CD4-positive, alpha-beta memory T cell (primary cell): ENCODE data around the gene CADM4. TPM values are rescaled to one million over a fixed set of nuclear protein-coding genes. Genes with fewer than 3 reads are reported as not detected.
"Not testable (repeated sequence)": the region's sequence is repeated elsewhere in the genome, so short reads cannot be mapped to it uniquely, and the experiment has no call there.

Experiments
- CTCF ChIA-PET: fragments of 350-600 bp; sonication (Branson Sonifier 250); formaldehyde crosslinking; loops from one replicate; lab custom pipeline; 2021; ENCODE audit warnings: inconsistent platforms; ENCODE audit not compliant: partially characterized antibody; lab: Charles Lee
- POLR2A ChIA-PET: fragments of 350-600 bp; sonication (Branson Sonifier 250); formaldehyde crosslinking; loops from one replicate; lab custom pipeline; 2021; ENCODE audit not compliant: partially characterized antibody; lab: Charles Lee
- DNase-seq, 5 donors: peaks; one replicate each; pipeline versions ENCODE4 v3.0.0 to v3.0.0-alpha.2; 2020 to 2022; ENCODE audit warnings: mixed read lengths in 1 of 5
- H3K27ac ChIP-seq: one replicate; pipeline ENCODE4 v1.7.0; 2013; ENCODE audit warnings: low read depth, low read length
- H3K27me3 ChIP-seq: 2 replicates; pipeline ENCODE4 v1.7.0; 2013; ENCODE audit warnings: mild to moderate bottlenecking, low read length, moderate library complexity; ENCODE audit not compliant: insufficient read depth
- H3K36me3 ChIP-seq: 2 replicates; pipeline ENCODE4 v1.7.0; 2013; ENCODE audit warnings: mild to moderate bottlenecking, low read length, moderate library complexity; ENCODE audit not compliant: insufficient read depth
- H3K4me1 ChIP-seq: 2 replicates; pipeline ENCODE4 v1.7.0; 2013; ENCODE audit warnings: mild to moderate bottlenecking, low read length, moderate library complexity; ENCODE audit not compliant: insufficient read depth
- H3K4me3 ChIP-seq, 2 donors: one replicate each; pipeline ENCODE4 v1.7.0; 2013; ENCODE audit warnings: low read length in 2 of 2, mild to moderate bottlenecking in 1 of 2
- H3K9me3 ChIP-seq, 2 donors: one replicate each; pipeline ENCODE4 v1.7.0; 2013; ENCODE audit warnings: low read length in 2 of 2, control low read depth in 1 of 2; ENCODE audit not compliant: control insufficient read depth in 1 of 2
- H3K27ac Mint-ChIP-seq, 7 donors: one replicate each; pipeline ENCODE4 v1.8.0; 2020 to 2021; ENCODE audit warnings: mixed read lengths in 7 of 7, mild to moderate bottlenecking in 6 of 7, inconsistent platforms in 3 of 7, moderate library complexity in 3 of 7
- H3K27me3 Mint-ChIP-seq, 2 donors: one replicate each; pipeline ENCODE4 v1.8.0; 2020 to 2021; ENCODE audit warnings: mixed read lengths in 2 of 2
- H3K36me3 Mint-ChIP-seq, 2 donors: one replicate each; pipeline ENCODE4 v1.8.0; 2020 to 2021; ENCODE audit warnings: mixed read lengths in 2 of 2, inconsistent platforms in 1 of 2, mild to moderate bottlenecking in 1 of 2
- H3K4me1 Mint-ChIP-seq, 4 donors: one replicate each; pipeline ENCODE4 v1.8.0; 2020 to 2021; ENCODE audit warnings: mixed read lengths in 4 of 4, mild to moderate bottlenecking in 1 of 4
- H3K4me3 Mint-ChIP-seq, 8 donors: one replicate each; pipeline ENCODE4 v1.8.0; 2020 to 2021; ENCODE audit warnings: mixed read lengths in 8 of 8, mild to moderate bottlenecking in 7 of 8, moderate library complexity in 6 of 8, inconsistent platforms in 3 of 8
- H3K9me3 Mint-ChIP-seq, 8 donors: one replicate each; pipeline ENCODE4 v1.8.0; 2020 to 2021; ENCODE audit warnings: mixed read lengths in 8 of 8, mild to moderate bottlenecking in 5 of 8, inconsistent platforms in 3 of 8, moderate library complexity in 1 of 8
- intact Hi-C: fragments of 100-400 bp; cut with micrococcal nuclease; formaldehyde crosslinking; loops from one replicate; pipeline ENCODE4 v1.15.1; 2023
- polyA plus RNA-seq, 2 donors: library from polyadenylated mRNA; unstranded; fragments of 300-500 nt; fragmentation: Illumina TruSeq; gene quantifications; one replicate each; pipeline ENCODE4 v1.2.3, GENCODE V29; 2021
- total RNA-seq, 2 experiments: library from RNA; stranded (reverse); gene quantifications; one replicate each; pipeline ENCODE4 v1.2.3, GENCODE V29; 2021

The CADM4 gene
- total and polyA plus RNA-seq, 4 experiments from 2014 or later, result 0.18 to 0.49 (median 0.33) TPM; not detected in 1

DNA sequence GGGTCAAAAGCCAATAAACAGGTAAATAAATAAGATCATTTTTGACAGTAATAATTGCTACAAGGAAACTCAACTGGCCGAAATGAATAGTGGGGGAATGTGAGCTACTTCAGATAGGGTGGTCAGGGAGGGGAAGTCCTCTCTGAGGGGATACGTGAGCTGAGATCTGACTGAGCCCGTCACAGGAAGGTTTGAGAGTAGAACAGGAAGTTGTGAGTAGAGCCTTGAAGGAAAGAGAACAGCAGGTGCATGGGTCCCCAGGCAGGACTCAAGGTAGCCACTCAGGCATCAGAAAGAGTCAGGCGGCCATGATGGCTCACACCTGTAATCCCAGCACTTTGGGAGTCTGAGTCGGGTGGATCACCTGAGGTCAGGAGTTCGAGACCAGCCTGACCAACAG lies 50.0 kb downstream of the CADM4 start:
- Histone ChIP-seq H3K9me3 (no peaks in the 10 kb centered on the region), H3K4me3 (no peak overlapping the region), H3K36me3 (peaks cover 7% of the 10 kb centered on the region), H3K27ac (no peak overlapping the region), H3K4me1 (peaks cover 8% of the 10 kb centered on the region), H3K27me3 (no peaks in the 10 kb centered on the region)
- Mint-ChIP-seq H3K9me3 (no peaks in the 10 kb centered on the region), H3K4me1 (peaks cover 9 to 28% (median 16%) of the 10 kb centered on the region in 4 donors), H3K27me3 (no peaks in the 10 kb centered on the region), H3K36me3 (peaks cover 7 to 18% of the 10 kb centered on the region in 2 donors), H3K4me3 (no peak overlapping the region), H3K27ac (peak overlapping the region in 6 of 7 donors; percentile 11 to 75 (median 58))
- POLR2A ChIA-PET, result no interaction called here
- no peak for DNase-seq
- intact Hi-C loops, result no loop called here
- CTCF ChIA-PET, result interaction anchor here (3.2 kb wide), 1 partner anchor 35 kb away, joined by 19 read pairs; no protein-coding TSS in a partner anchor

DNA sequence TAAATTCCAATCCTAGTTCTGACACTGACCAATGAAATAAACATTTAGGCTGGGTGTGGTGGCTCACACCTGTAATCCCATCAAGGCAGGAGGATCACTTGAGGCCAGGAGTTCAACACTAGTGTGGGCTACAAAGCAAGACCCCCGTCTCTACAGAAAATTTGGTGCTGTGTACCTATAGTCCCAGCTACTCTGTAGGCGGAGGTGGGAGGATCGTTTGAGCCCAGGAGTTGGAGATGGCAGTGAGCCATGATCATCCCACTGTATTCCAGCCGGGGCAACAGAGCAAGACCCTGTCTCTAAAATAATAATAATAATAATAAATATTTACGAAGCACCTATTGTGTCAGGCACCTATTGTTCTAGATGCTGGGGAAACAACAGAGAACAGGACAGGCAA lies 50.4 kb downstream of the CADM4 start:
- Mint-ChIP-seq H3K27me3 (no peaks in the 10 kb centered on the region), H3K27ac (peak overlapping the region in 6 of 7 donors; percentile 11 to 75 (median 58)), H3K4me1 (peaks cover 9 to 30% (median 19%) of the 10 kb centered on the region in 4 donors), H3K9me3 (no peaks in the 10 kb centered on the region), H3K36me3 (peaks cover 7 to 18% of the 10 kb centered on the region in 2 donors), H3K4me3 (no peak overlapping the region)
- no peak for DNase-seq
- no peaks in the 10 kb centered on the region for H3K27me3 ChIP-seq
- ChIA-PET POLR2A (no interaction called here), CTCF (interaction anchor here (1.0 to 3.2 kb wide), 2 partner anchors 35 to 53 kb away, joined by 3 to 19 read pairs; no protein-coding TSS in a partner anchor)
- peaks cover 7% of the 10 kb centered on the region for H3K36me3 ChIP-seq
- H3K4me1 ChIP-seq, result peaks cover 4% of the 10 kb centered on the region
- no peaks in the 10 kb centered on the region for H3K9me3 ChIP-seq
- H3K27ac ChIP-seq, result no peak overlapping the region
- intact Hi-C loops, result no loop called here
- H3K4me3 ChIP-seq, result no peak overlapping the region

DNA sequence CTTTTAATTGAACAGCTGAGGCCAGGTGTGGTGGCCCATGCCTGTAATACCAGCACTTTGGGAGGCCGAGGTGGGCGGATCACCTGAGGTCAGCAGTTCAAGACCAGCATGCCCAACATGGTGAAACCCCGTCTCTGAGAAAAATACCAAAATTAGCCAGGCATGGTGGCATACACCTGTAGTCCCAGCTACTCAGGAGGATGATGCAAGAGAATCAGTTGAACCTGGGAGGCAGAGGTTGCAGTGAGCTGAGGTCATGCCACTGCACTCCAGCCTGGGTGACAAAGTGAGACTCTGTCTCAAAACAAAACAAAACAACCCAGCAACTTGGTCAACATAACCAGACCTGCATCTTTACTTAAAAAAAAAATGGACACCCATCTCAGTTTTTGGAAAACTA lies 52.6 kb downstream of the CADM4 start:
- intact Hi-C loops, H3K27ac ChIP-seq, H3K4me3 ChIP-seq, POLR2A ChIA-PET, H3K9me3 ChIP-seq, H3K9me3 Mint-ChIP-seq, DNase-seq, H3K27me3 ChIP-seq, H3K4me3 Mint-ChIP-seq, H3K36me3 ChIP-seq, H3K36me3 Mint-ChIP-seq, H3K27ac Mint-ChIP-seq, H3K27me3 Mint-ChIP-seq, H3K4me1 ChIP-seq: not testable (repeated sequence)
- peaks cover 3 to 24% (median 12%) of the 10 kb centered on the region in 4 donors for H3K4me1 Mint-ChIP-seq
- CTCF ChIA-PET, result interaction anchor here (1.2 kb wide), 1 partner anchor 12 kb away, joined by 5 read pairs; the partner anchor contains the start of genes PINLYP and XRCC1

DNA sequence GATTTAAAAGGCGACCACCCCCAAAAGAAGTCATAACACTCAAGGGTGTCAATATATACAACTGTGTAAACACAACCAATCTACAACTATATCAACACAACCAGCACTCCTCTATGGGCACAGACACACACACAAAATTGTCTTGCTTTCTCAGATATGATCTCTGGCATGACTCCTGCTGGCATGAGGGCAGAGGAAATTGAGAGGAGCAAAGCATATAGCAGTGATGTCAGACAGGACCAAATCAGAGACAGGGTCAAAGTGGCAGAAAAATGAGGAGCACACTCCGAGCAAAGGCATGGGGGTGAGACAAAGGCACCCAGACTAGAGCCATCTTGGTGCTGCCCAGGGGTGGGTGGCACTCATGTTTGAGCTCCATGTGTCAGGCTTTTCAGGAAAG lies 53.3 kb downstream of the CADM4 start:
- H3K36me3 ChIP-seq, result no peaks in the 10 kb centered on the region
- POLR2A ChIA-PET, result no interaction called here
- H3K9me3 ChIP-seq, result no peaks in the 10 kb centered on the region

DNA sequence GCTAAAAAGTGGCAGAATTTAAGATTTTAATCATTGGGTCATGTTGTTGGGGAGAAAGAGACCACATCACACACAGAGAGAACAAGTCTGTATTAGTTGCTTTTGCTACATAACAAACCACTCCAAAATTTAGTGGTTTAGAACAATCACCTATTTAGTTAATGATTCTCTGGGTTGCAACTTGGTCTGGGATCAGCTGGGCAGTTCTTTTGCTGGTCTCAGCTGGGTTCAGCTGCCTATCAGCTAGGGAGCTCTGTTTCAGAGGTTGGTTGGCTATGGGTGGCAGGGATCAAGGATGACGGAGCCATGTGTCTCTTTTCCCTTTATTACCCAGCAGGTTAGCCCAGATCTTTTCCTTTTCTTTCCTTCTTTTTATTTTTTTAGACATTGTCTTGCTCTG lies 55.2 kb downstream of the CADM4 start:
- Mint-ChIP-seq H3K4me3 (no peak overlapping the region), H3K36me3 (peaks cover under 1 to 4% of the 10 kb centered on the region in 2 donors), H3K9me3 (no peaks in the 10 kb centered on the region), H3K27ac (peak overlapping the region in 6 of 7 donors; percentile 16 to 87 (median 76)), H3K27me3 (no peaks in the 10 kb centered on the region), H3K4me1 (peaks cover 4 to 23% (median 12%) of the 10 kb centered on the region in 4 donors)
- Histone ChIP-seq H3K27me3 (no peaks in the 10 kb centered on the region), H3K4me1 (no peaks in the 10 kb centered on the region), H3K4me3 (no peak overlapping the region), H3K27ac (no peak overlapping the region), H3K36me3 (no peaks in the 10 kb centered on the region), H3K9me3 (no peaks in the 10 kb centered on the region)
- DNase-seq, result no peak
- ChIA-PET POLR2A (interaction anchor here (0.8 to 1.4 kb wide), 4 partner anchors 11 to 80 kb away, joined by 3 read pairs; partner anchors contain the start of genes IRGQ, PHLDB3 and ZNF575), CTCF (interaction anchor here (1.1 to 2.1 kb wide), 3 partner anchors 10 to 31 kb away, joined by 5 to 8 read pairs (median 7); no protein-coding TSS in a partner anchor)
- intact Hi-C loops, result no loop called here

More for the DNA sequence above, 53.3 kb downstream of the CADM4 start:
- CTCF ChIA-PET, result interaction anchor here (1.2 kb wide), 1 partner anchor 11 kb away, joined by 5 read pairs; the partner anchor contains the start of genes PINLYP and XRCC1
- DNase-seq, result no peak
- peak overlapping the region in 2 of 7 donors; percentile 18 to 32 for H3K27ac Mint-ChIP-seq
- Histone ChIP-seq H3K27ac (no peak overlapping the region), H3K4me3 (no peak overlapping the region), H3K4me1 (no peaks in the 10 kb centered on the region), H3K27me3 (no peaks in the 10 kb centered on the region)
- H3K4me1 Mint-ChIP-seq, result peaks cover 3 to 24% (median 12%) of the 10 kb centered on the region in 4 donors
- intact Hi-C loops, result no loop called here
- no peaks in the 10 kb centered on the region for H3K27me3 Mint-ChIP-seq
- peaks cover 3 to 10% of the 10 kb centered on the region in 2 donors for H3K36me3 Mint-ChIP-seq
- H3K4me3 Mint-ChIP-seq, result no peak overlapping the region
- H3K9me3 Mint-ChIP-seq, result no peaks in the 10 kb centered on the region

DNA sequence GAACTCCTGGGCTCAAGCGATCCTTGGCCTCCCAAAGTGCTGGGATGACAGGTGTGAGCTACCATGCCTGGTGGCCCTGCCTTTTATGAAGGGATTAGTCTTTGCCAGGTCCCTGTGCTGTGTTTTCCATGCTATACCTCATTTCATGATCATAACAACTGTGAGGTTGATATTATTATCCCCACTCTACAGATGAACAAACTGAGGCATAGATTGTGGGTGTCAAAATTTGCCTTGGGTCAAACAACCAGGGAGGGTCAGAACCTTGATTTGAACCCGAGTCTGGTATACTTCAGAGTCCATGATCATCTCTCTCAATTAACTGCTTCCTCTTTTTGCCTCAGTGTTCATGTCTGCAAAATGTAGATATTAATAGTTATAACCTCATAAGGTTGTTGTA lies 57.2 kb downstream of the CADM4 start:
- intact Hi-C loops, result no loop called here
- Histone ChIP-seq H3K4me3 (no peak overlapping the region), H3K27ac (no peak overlapping the region), H3K36me3 (no peaks in the 10 kb centered on the region), H3K27me3 (no peaks in the 10 kb centered on the region), H3K4me1 (no peaks in the 10 kb centered on the region), H3K9me3 (no peaks in the 10 kb centered on the region)
- H3K27me3 Mint-ChIP-seq, result peaks cover 0 to 2% of the 10 kb centered on the region in 2 donors
- H3K4me1 Mint-ChIP-seq, result peaks cover 3 to 29% (median 14%) of the 10 kb centered on the region in 4 donors
- no peaks in the 10 kb centered on the region for H3K9me3 Mint-ChIP-seq
- peak overlapping the region in 1 of 7 donors; percentile 25 for H3K27ac Mint-ChIP-seq
- ChIA-PET POLR2A (no interaction called here), CTCF (interaction anchor here (0.6 to 2.7 kb wide), 3 partner anchors 12 to 27 kb away, joined by 3 to 8 read pairs (median 6); no protein-coding TSS in a partner anchor)
- DNase-seq, result no peak
- H3K36me3 Mint-ChIP-seq, result peaks cover 0 to 2% of the 10 kb centered on the region in 2 donors
- no peak overlapping the region for H3K4me3 Mint-ChIP-seq

DNA sequence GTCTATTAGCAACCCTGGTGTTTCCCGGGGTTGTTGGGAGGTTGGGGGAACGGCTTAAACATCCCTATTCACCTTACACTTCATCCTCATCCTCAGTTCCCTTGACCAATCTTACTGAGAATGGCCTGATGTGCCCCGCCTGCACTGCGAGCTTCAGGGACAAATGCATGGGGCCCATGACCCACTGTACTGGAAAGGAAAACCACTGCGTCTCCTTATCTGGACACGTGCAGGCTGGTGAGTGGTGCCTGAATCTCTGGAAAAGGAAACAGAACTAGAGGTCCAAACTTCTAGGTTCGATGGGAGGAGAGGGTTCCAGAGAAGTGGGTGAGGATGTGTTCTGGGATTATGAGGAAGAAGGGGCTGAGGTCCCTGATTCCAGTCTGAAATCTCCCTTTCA lies 58.2 kb downstream of the CADM4 start:
- Mint-ChIP-seq H3K4me3 (peak overlapping the region in 1 of 8 donors; percentile 39), H3K9me3 (no peaks in the 10 kb centered on the region), H3K27ac (peak overlapping the region in 1 of 7 donors; percentile 25), H3K36me3 (peaks cover 0 to 2% of the 10 kb centered on the region in 2 donors), H3K4me1 (peaks cover 4 to 34% (median 14%) of the 10 kb centered on the region in 4 donors), H3K27me3 (peaks cover 0 to 2% of the 10 kb centered on the region in 2 donors)
- Histone ChIP-seq H3K4me3 (no peak overlapping the region), H3K36me3 (no peaks in the 10 kb centered on the region), H3K9me3 (no peaks in the 10 kb centered on the region), H3K4me1 (peaks cover under 1% of the 10 kb centered on the region), H3K27ac (no peak overlapping the region), H3K27me3 (no peaks in the 10 kb centered on the region)
- no peak for DNase-seq
- intact Hi-C loops, result no loop called here
- ChIA-PET POLR2A (no interaction called here), CTCF (interaction anchor here (2.7 kb wide), 1 partner anchor 13 kb away, joined by 8 read pairs; no protein-coding TSS in a partner anchor)
